H1 (cell line): ENCODE results near the gene LONRF2. TPM values are rescaled to one million over a fixed set of nuclear protein-coding genes. Genes with fewer than 3 reads are reported as not detected.

Experiments used
- CTCF ChIA-PET: fragments of 300-600 bp; sonication (Branson Sonifier 250); formaldehyde crosslinking; loops from one replicate; lab custom pipeline; 2021; ENCODE audit not compliant: partially characterized antibody; lab: Charles Lee
- POLR2A ChIA-PET: fragments of 300-600 bp; sonication (Branson Sonifier 250); formaldehyde crosslinking; loops from one replicate; lab custom pipeline; 2021; ENCODE audit warnings: inconsistent platforms; ENCODE audit not compliant: partially characterized antibody; lab: Charles Lee
- DNase-seq, 2 experiments: peaks; one replicate each; pipeline versions ENCODE4 v3.0.0 to v3.0.0-alpha.2; 2010 to 2022; ENCODE audit warnings: low spot score in 2 of 2, low read depth in 1 of 2, mixed read lengths in 1 of 2
- FAIRE-seq: peaks from 2 replicates; lab custom pipeline; 2011; peaks lifted over from hg19 to GRCh38; lab: Jason Lieb, UNC
- H2AFZ ChIP-seq: 2 replicates; pipeline ENCODE4 v1.8.1; 2012; ENCODE audit warnings: low read length, inconsistent platforms
- H2AK5ac ChIP-seq: 2 replicates; pipeline ENCODE4 v1.6.1; 2013; ENCODE audit warnings: low read depth, low read length
- H2BK120ac ChIP-seq: replicated peaks from 2 replicates; pipeline ENCODE3; 2013; ENCODE audit warnings: low read depth, low read length, inconsistent platforms
- H2BK12ac ChIP-seq: 2 replicates; pipeline ENCODE4 v1.6.1; 2013; ENCODE audit warnings: low read depth, low read length
- H2BK15ac ChIP-seq: 2 replicates; pipeline ENCODE4 v1.6.1; 2013; ENCODE audit warnings: low read length
- H2BK20ac ChIP-seq: 2 replicates; pipeline ENCODE4 v1.6.1; 2013; ENCODE audit warnings: low read length
- H2BK5ac ChIP-seq: 2 replicates; pipeline ENCODE4 v1.6.1; 2013; ENCODE audit warnings: low read depth, low read length
- H3K14ac ChIP-seq: 2 replicates; pipeline ENCODE4 v1.6.1; 2013; ENCODE audit warnings: inconsistent platforms; ENCODE audit not compliant: insufficient read length
- H3K18ac ChIP-seq: 2 replicates; pipeline ENCODE4 v1.6.1; 2013; ENCODE audit warnings: low read length; ENCODE audit errors: extremely low read depth
- H3K23ac ChIP-seq: 2 replicates; pipeline ENCODE4 v1.6.1; 2013; ENCODE audit warnings: inconsistent platforms; ENCODE audit not compliant: insufficient read length
- H3K23me2 ChIP-seq: 2 replicates; pipeline ENCODE4 v1.6.1; 2013; ENCODE audit warnings: low read depth, low read length
- H3K27ac ChIP-seq: 2 replicates; pipeline ENCODE4 v1.6.1; 2011; ENCODE audit warnings: low read depth, low read length, inconsistent platforms
- H3K27me3 ChIP-seq, 4 experiments: replicated peaks in 1 of 4; 1 replicate in 1 of 4; 2 replicates in 3 of 4; pipeline versions ENCODE4 v1.6.1 to v1.8.1; 2011 to 2013; ENCODE audit warnings: low read length in 3 of 4, mild to moderate bottlenecking in 3 of 4, inconsistent platforms in 2 of 4, mixed read lengths in 2 of 4, moderate library complexity in 1 of 4; ENCODE audit not compliant: control insufficient read depth in 3 of 4, insufficient read depth in 3 of 4; ENCODE audit errors: extremely low read depth in 1 of 4
- H3K36me3 ChIP-seq, 4 experiments: 2 replicates each; pipeline versions ENCODE4 v1.6.1 to v1.8.1; 2011 to 2013; ENCODE audit warnings: mild to moderate bottlenecking in 4 of 4, low read length in 3 of 4, moderate library complexity in 2 of 4, control low read depth in 1 of 4, inconsistent platforms in 1 of 4; ENCODE audit not compliant: insufficient read depth in 4 of 4, control insufficient read depth in 2 of 4
- H3K4ac ChIP-seq: replicated peaks from 2 replicates; pipeline ENCODE3; 2013; ENCODE audit warnings: low read length, low read depth, mixed read lengths, inconsistent platforms; ENCODE audit not compliant: insufficient read length
- H3K4me1 ChIP-seq, 4 experiments: replicated peaks in 1 of 4; 1 replicate in 1 of 4; 2 replicates in 3 of 4; pipeline versions ENCODE4 v1.6.1 to v1.8.1; 2011 to 2013; ENCODE audit warnings: low read length in 3 of 4, inconsistent platforms in 2 of 4, mixed read lengths in 1 of 4; ENCODE audit not compliant: insufficient read depth in 4 of 4, control insufficient read depth in 3 of 4
- H3K4me2 ChIP-seq, 2 experiments: 2 replicates each; pipeline versions ENCODE4 v1.6.1 to v1.8.1; 2011 to 2013; ENCODE audit warnings: low read depth in 2 of 2, low read length in 2 of 2, control low read depth in 1 of 2, inconsistent platforms in 1 of 2, mild to moderate bottlenecking in 1 of 2; ENCODE audit not compliant: insufficient read depth in 1 of 2
- H3K4me3 ChIP-seq, 4 experiments: fragments of 200-600, 300-600 bp in 1 of 4; sonication (generic), shearing (Covaris generic), sonication (Bioruptor Twin) in 1 of 4; 2 replicates each; pipeline versions ENCODE4 v1.5.1 to v1.8.1; 2011 to 2016; ENCODE audit warnings: low read length in 4 of 4, low read depth in 3 of 4, control low read depth in 2 of 4, inconsistent platforms in 2 of 4, mild to moderate bottlenecking in 2 of 4, mixed read lengths in 1 of 4, moderate library complexity in 1 of 4; ENCODE audit not compliant: insufficient read depth in 2 of 4; ENCODE audit errors: extremely low read depth in 1 of 4
- H3K56ac ChIP-seq: replicated peaks from 2 replicates; pipeline ENCODE3; 2013; ENCODE audit warnings: low read depth, mild to moderate bottlenecking, mixed read lengths, low read length, inconsistent platforms; ENCODE audit not compliant: insufficient read length
- H3K79me1 ChIP-seq: 2 replicates; pipeline ENCODE4 v1.6.1; 2013; ENCODE audit warnings: low read depth, low read length, control low read depth
- H3K79me2 ChIP-seq, 2 experiments: 2 replicates each; pipeline versions ENCODE4 v1.6.1 to v1.8.1; 2012 to 2013; ENCODE audit warnings: low read length in 2 of 2, mild to moderate bottlenecking in 2 of 2, inconsistent platforms in 1 of 2; ENCODE audit not compliant: insufficient read depth in 2 of 2, control insufficient read depth in 1 of 2
- H3K9ac ChIP-seq, 4 experiments: replicated peaks in 1 of 4; 1 replicate in 1 of 4; 2 replicates in 3 of 4; pipeline versions ENCODE4 v1.6.1 to v1.8.1; 2011 to 2013; ENCODE audit warnings: low read depth in 3 of 4, low read length in 3 of 4, control low read depth in 2 of 4, mild to moderate bottlenecking in 2 of 4, moderate library complexity in 2 of 4, inconsistent platforms in 1 of 4; ENCODE audit errors: extremely low read depth in 1 of 4
- H3K9me3 ChIP-seq, 2 experiments: 2 replicates each; pipeline versions ENCODE4 v1.6.1 to v1.8.1; 2012 to 2013; ENCODE audit warnings: mild to moderate bottlenecking in 2 of 2, moderate library complexity in 2 of 2, control low read depth in 1 of 2, inconsistent platforms in 1 of 2, low read depth in 1 of 2, low read length in 1 of 2, mixed read lengths in 1 of 2; ENCODE audit not compliant: insufficient read depth in 2 of 2
- H4K20me1 ChIP-seq, 2 experiments: replicated peaks in 1 of 2; 2 replicates each; pipeline versions ENCODE3 to v1.8.1; 2011 to 2013; ENCODE audit warnings: inconsistent platforms in 2 of 2, low read length in 2 of 2, mild to moderate bottlenecking in 1 of 2; ENCODE audit not compliant: insufficient read depth in 2 of 2, control insufficient read depth in 1 of 2
- H4K5ac ChIP-seq: 2 replicates; pipeline ENCODE4 v1.6.1; 2013; ENCODE audit warnings: low read length, low read depth, mixed read lengths, inconsistent platforms; ENCODE audit not compliant: insufficient read length
- H4K8ac ChIP-seq: 2 replicates; pipeline ENCODE4 v1.8.0; 2013; ENCODE audit warnings: mild to moderate bottlenecking, moderate library complexity, low read length, inconsistent platforms; ENCODE audit not compliant: insufficient read depth; ENCODE audit errors: extremely low read depth
- H4K91ac ChIP-seq: replicated peaks from 2 replicates; pipeline ENCODE3; 2013; ENCODE audit warnings: low read length, mixed read lengths, inconsistent platforms; ENCODE audit not compliant: insufficient read length
- NANOG ChIP-seq: IDR thresholded peaks from 2 replicates; pipeline ENCODE4 v1.6.1; 2011; ENCODE audit warnings: low read length, low read depth, mild to moderate bottlenecking, inconsistent platforms; ENCODE audit not compliant: insufficient read depth, poor library complexity, severe bottlenecking
- SP2 ChIP-seq: IDR thresholded peaks from 2 replicates; pipeline ENCODE4 v1.6.1; 2012; ENCODE audit warnings: mild to moderate bottlenecking, low read length, inconsistent platforms
- TEAD4 ChIP-seq: IDR thresholded peaks from 2 replicates; pipeline ENCODE4 v1.6.1; 2012; ENCODE audit warnings: low read depth, low read length, inconsistent platforms, mixed read lengths
- WGBS, 2 experiments: shearing (Covaris generic) in 1 of 2; methylation state at CpG; one replicate each; pipeline versions ENCODE4 v1.1.6 to v1.1.7; 2013 to 2015; ENCODE audit warnings: low lambda C conversion rate in 2 of 2, mixed read lengths in 2 of 2, inconsistent platforms in 1 of 2, low coverage in 1 of 2, missing lambda C conversion rate in 1 of 2; ENCODE audit not compliant: insufficient replicate concordance in 2 of 2, insufficient coverage in 1 of 2, insufficient read length in 1 of 2; ENCODE audit errors: extremely low coverage in 1 of 2, missing lambda C conversion rate in 1 of 2; 5-methylcytosine and 5-hydroxymethylcytosine counted together
- polyA plus RNA-seq, 7 experiments: library from polyadenylated mRNA; depleted of rRNA in 3 of 7; stranded (reverse) in 5 of 7; unstranded in 2 of 7; fragments of >200 nt in 5 of 7; fragments of 200-250 nt in 2 of 7; gene quantifications; 1 replicate in 5 of 7; 2 replicates in 1 of 7; 4 replicates in 1 of 7; pipeline versions ENCODE4 v1.2.1 to v1.2.3, GENCODE V29; 2011 to 2013; ENCODE audit warnings: missing spikeins in 2 of 7, mixed read lengths in 2 of 7
- total RNA-seq: library from RNA; stranded (reverse); fragmentation: NEBNext Ultra II Directional; extraction: Animal tissue kit (Norgen Biotek cat#: 25700); gene quantifications from 2 replicates; pipeline ENCODE4 v1.2.1, GENCODE V29; 2021

Gene LONRF2
- total and polyA plus RNA-seq, 2 of the 8 experiments (the other 6 are each of a cell fraction or from before 2014, with no cell fraction given), result 0.24 to 0.74 TPM

DNA sequence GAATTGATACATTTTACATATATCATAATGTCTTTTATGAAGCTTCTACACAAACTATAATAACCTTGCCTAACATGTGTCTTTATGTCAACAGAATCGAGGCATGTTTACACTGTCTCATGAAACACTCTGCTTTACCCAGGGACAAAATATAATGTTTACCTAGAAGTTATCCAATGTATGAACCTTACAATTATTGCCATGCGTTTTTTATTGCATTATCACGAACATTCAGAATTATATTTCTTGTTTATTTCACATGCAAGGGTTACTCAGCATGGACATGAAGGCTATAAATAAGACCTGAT lies 19.8 kb downstream of the LONRF2 start:
- Histone ChIP-seq H4K20me1 (peaks cover 0 to 1% of the 10 kb centered on the region in 2 experiments), H3K27me3 (no peaks in the 10 kb centered on the region), H2BK15ac (no peak overlapping the region), H3K4me3 (no peak overlapping the region), H3K4me1 (no peaks in the 10 kb centered on the region), H2BK120ac (no peak overlapping the region), H2BK12ac (no peak overlapping the region), H2BK5ac (no peak overlapping the region), H3K9me3 (peaks cover 0 to 3% of the 10 kb centered on the region in 2 experiments; a peak in 2 of 4 replicates), H3K36me3 (no peaks in the 10 kb centered on the region), H2AFZ (no peak overlapping the region), H3K79me2 (no peaks in the 10 kb centered on the region), H4K8ac (no peak overlapping the region), H2BK20ac (no peak overlapping the region), H3K23me2 (no peaks in the 10 kb centered on the region; the same call in 1 of the 2 replicates), H4K5ac (no peak overlapping the region), H2AK5ac (no peak overlapping the region), H3K23ac (no peak overlapping the region), H3K9ac (no peak overlapping the region), H3K56ac (no peak overlapping the region), H3K4me2 (no peak overlapping the region), H3K27ac (no peak overlapping the region), H3K14ac (no peak overlapping the region)
- no peak for FAIRE-seq
- DNase-seq, result no peak
- no peak for TF ChIP-seq NANOG
- TF ChIP-seq TEAD4, result no peak
- no peak for TF ChIP-seq SP2
- TF ChIP-seq, all 59 proteins: peak for 0
- Histone ChIP-seq H3K18ac (no peak overlapping the region), H3K4ac (no peak overlapping the region), H3K79me1 (no peaks in the 10 kb centered on the region), H4K91ac (no peak overlapping the region)
- WGBS, 2 experiments, result 91% methylated on average over 3 of the region's 3 CpGs; no CpG with 5 or more reads in 1 of the 2 experiments
- POLR2A ChIA-PET, result no interaction called here
- CTCF ChIA-PET, result interaction anchor here (1.2 kb wide), 1 partner anchor 290 kb away, joined by 3 read pairs; no protein-coding TSS in a partner anchor
